ENCODE measurements around the gene FSCN2. TPM values are rescaled to one million over a fixed set of nuclear protein-coding genes. Genes with fewer than 3 reads are reported as not detected.

FSCN2 gene
- total RNA-seq, 1 experiment from 2014 or later: 0.31 TPM

DNA sequence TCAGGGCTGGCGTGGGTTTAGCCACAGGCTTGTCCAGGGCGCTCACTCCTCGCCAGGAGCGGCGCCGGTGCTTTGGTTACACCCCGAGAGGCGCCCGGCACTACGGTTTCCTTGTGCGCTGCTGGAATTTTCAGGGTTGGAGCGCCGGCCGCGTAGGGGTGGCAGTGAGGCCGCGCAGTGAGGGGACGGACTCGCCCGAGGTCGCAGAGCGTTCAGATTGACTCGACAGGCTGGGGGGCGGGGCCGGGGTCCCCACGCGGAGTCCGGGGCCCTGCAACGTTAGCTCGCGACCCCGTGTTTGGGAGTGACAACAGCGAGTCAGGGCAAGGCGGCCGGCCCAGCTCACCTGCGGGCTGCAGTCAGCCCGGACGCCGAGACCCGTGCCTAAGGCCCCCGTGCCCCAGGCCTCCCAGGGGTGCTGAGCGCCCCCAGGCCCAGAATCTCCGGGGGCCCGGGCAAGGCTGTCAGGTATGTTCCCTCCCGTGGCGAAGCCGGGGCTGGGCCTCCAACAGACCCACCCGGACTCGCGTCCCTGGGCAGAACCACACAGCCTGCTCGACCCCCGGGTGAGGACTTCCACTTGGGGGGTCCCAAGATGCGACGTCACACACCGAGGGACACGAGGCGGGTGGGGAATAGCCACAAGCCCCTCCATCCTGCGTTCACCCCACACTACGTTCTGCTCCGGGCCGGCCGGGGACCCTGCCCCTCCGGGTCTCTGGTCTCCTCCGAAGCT, 14.3 kb upstream of the FSCN2 start (continued):
- TF ChIP-seq FOXJ3 (CRISPR knock-in tag; IDR thresholded peaks at IDR 0.05; ENCODE audit: borderline replicate concordance): no peak
- TF ChIP-seq, protein P1, sequence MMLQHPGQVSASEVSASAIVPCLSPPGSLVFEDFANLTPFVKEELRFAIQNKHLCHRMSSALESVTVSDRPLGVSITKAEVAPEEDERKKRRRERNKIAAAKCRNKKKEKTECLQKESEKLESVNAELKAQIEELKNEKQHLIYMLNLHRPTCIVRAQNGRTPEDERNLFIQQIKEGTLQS (CRISPR knock-in tag; conservative IDR thresholded peaks at IDR 0.05): no peak
- peak; percentile 84 for TF ChIP-seq ZNF423 (CRISPR knock-in tag; IDR thresholded peaks at IDR 0.05)
- no peak for TF ChIP-seq NFYB (CRISPR knock-in tag; conservative IDR thresholded peaks at IDR 0.05; ENCODE audit: low read depth)
- no peak for TF ChIP-seq CBFB (CRISPR knock-in tag; IDR thresholded peaks at IDR 0.05; ENCODE audit: low read depth)
- TF ChIP-seq OVOL2 (CRISPR knock-in tag; IDR thresholded peaks at IDR 0.05; ENCODE audit: borderline replicate concordance): no peak
- no peak for TF ChIP-seq HMGA2 (CRISPR knock-in tag; IDR thresholded peaks at IDR 0.05)

DNA sequence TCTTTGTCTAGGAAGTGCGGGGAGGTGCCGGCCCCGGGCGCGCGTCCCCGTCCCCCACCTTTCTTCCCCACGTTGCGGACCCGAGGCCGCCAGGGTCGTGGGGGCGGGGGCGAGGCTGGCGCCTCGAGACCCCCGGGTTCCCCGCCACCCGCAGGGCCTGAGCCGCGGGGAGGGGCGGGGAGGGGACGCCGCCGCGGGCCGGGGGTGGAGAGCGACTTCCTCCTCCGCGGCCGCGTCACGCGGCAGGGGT, 13.8 kb upstream of the FSCN2 start:
- ATAC-seq (no peak), DNase-seq (ENCODE audit: low spot score) (no peak)
- Mint-ChIP-seq H3K9me3 (no peaks in the 10 kb centered on the region), H3K27ac (no peak overlapping the region), H3K4me3 (peak overlapping the region; percentile 75), H3K36me3 (peaks cover 28% of the 10 kb centered on the region), H3K27me3 (ENCODE audit: low read depth) (peaks cover 19% of the 10 kb centered on the region), H3K4me1 (peaks cover 44% of the 10 kb centered on the region)
- POLR2A ChIA-PET: interaction anchor here (0.6 to 2.3 kb wide), 7 partner anchors 9 to 38 kb away, joined by 3 to 12 read pairs (median 3); partner anchors contain the start of gene FAAP100
- CTCF ChIA-PET: interaction anchor here (1.0 to 3.6 kb wide), 5 partner anchors 9 to 74 kb away, joined by 3 to 27 read pairs (median 4); no protein-coding TSS in a partner anchor
- TF ChIP-seq GABPB1 (CRISPR knock-in tag; IDR thresholded peaks at IDR 0.05) (no peak), KAT7 (CRISPR knock-in tag; IDR thresholded peaks at IDR 0.05; ENCODE audit: borderline replicate concordance) (peak; percentile 37; the same call in 1 of the 2 replicates), ATF1 (CRISPR knock-in tag; IDR thresholded peaks at IDR 0.05) (no peak), NFATC4 (CRISPR knock-in tag; IDR thresholded peaks at IDR 0.05) (no peak), ZNF396 (CRISPR knock-in tag; IDR thresholded peaks at IDR 0.05; ENCODE audit: borderline replicate concordance) (no peak), RORB (CRISPR knock-in tag; IDR thresholded peaks at IDR 0.05) (no peak), TEAD1 (CRISPR knock-in tag; IDR thresholded peaks at IDR 0.05) (no peak), SMAD3 (CRISPR knock-in tag; IDR thresholded peaks at IDR 0.05; ENCODE audit: borderline replicate concordance) (no peak)
- TF ChIP-seq, protein P2, sequence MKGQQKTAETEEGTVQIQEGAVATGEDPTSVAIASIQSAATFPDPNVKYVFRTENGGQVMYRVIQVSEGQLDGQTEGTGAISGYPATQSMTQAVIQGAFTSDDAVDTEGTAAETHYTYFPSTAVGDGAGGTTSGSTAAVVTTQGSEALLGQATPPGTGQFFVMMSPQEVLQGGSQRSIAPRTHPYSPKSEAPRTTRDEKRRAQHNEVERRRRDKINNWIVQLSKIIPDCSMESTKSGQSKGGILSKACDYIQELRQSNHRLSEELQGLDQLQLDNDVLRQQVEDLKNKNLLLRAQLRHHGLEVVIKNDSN (CRISPR knock-in tag; IDR thresholded peaks at IDR 0.05): no peak
- TF ChIP-seq, protein P3, sequence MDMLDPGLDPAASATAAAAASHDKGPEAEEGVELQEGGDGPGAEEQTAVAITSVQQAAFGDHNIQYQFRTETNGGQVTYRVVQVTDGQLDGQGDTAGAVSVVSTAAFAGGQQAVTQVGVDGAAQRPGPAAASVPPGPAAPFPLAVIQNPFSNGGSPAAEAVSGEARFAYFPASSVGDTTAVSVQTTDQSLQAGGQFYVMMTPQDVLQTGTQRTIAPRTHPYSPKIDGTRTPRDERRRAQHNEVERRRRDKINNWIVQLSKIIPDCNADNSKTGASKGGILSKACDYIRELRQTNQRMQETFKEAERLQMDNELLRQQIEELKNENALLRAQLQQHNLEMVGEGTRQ (CRISPR knock-in tag; IDR thresholded peaks at IDR 0.05): peak; percentile 53; the same call in 1 of the 2 replicates
- TF ChIP-seq, protein P4, sequence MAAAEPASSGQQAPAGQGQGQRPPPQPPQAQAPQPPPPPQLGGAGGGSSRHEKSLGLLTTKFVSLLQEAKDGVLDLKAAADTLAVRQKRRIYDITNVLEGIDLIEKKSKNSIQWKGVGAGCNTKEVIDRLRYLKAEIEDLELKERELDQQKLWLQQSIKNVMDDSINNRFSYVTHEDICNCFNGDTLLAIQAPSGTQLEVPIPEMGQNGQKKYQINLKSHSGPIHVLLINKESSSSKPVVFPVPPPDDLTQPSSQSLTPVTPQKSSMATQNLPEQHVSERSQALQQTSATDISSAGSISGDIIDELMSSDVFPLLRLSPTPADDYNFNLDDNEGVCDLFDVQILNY (CRISPR knock-in tag; IDR thresholded peaks at IDR 0.05): no peak
- TF ChIP-seq, protein P5, sequence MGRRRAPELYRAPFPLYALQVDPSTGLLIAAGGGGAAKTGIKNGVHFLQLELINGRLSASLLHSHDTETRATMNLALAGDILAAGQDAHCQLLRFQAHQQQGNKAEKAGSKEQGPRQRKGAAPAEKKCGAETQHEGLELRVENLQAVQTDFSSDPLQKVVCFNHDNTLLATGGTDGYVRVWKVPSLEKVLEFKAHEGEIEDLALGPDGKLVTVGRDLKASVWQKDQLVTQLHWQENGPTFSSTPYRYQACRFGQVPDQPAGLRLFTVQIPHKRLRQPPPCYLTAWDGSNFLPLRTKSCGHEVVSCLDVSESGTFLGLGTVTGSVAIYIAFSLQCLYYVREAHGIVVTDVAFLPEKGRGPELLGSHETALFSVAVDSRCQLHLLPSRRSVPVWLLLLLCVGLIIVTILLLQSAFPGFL (CRISPR knock-in tag; IDR thresholded peaks at IDR 0.05; ENCODE audit: borderline replicate concordance): no peak
